GM18951 (cell line): Measurements from ENCODE around the gene BGN.

Experiments
- POLR2A ChIP-seq: IDR thresholded peaks from 4 replicates; pipeline ENCODE4 v1.6.1; 2011; ENCODE audit warnings: mild to moderate bottlenecking; ENCODE audit not compliant: insufficient read length, insufficient read depth; ENCODE audit errors: extremely low read depth
- in situ Hi-C: fragments of 300-500 bp; cut with MboI; formaldehyde crosslinking; loops from one replicate; pipeline ENCODE4 v1.12.0; 2022; ENCODE audit warnings: low sequenced_read_pairs, mixed read lengths, inconsistent platforms; ENCODE audit not compliant: unreplicated experiment

The BGN gene

GRCh38 chrX:153507484-153508178 lies 12.9 kb downstream of the BGN start:
- in situ Hi-C loops, result loop anchor here (25.0 kb wide), 1 partner anchor 570 kb away; no protein-coding TSS in a partner anchor
- TF ChIP-seq POLR2A, result no peak

GRCh38 chrX:153509592-153509991 lies 14.8 kb downstream of the BGN start:
- in situ Hi-C loops, result loop anchor here (25.0 kb wide), 1 partner anchor 572 kb away; no protein-coding TSS in a partner anchor
- no peak for TF ChIP-seq POLR2A

- in situ Hi-C loops, result loop anchor here (25.0 kb wide), 1 partner anchor 573 kb away; no protein-coding TSS in a partner anchor
Measured at GRCh38 chrX:153510383-153510782, 15.6 kb downstream of the BGN start.

DNA sequence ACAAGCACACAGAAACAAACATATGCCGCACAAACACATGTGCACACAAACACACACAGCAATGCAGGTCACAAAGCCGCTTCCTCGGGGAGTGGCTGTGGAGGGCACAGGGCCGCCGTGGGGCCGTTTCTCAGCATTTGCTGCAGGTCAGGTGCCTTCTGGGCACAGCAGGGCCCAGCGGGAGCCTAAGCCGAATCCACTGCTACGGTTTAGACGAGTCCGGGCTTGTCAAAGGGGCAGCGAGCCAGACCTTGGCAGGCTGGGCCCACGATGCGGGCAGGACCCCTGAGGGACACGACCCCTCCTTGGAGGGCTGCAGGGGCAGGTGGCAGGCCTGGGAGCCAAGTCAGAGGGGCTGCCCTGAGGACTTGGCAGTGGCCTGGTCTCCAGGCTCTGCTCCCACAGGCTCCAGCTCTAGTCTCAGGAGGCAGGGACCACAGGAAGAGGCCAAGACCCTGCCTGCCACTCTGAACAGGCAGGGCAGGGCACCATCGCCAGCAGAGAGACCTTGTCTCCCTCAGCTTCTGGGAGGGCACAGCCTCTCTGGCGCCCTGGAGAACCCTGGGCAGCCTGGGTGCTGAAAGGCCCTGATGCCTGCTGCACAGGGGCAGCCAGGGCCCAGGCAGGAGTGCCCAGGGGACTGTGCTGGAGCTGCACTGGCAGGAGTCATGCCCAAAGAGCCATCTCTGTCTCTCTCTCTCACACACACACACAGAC lies 17.2 kb downstream of the BGN start:
- in situ Hi-C loops, result loop anchor here (25.0 kb wide), 1 partner anchor 575 kb away; no protein-coding TSS in a partner anchor
- no peak for TF ChIP-seq POLR2A

More at GRCh38 chrX:153510383-153510782, 15.6 kb downstream of the BGN start:
- no peak for TF ChIP-seq POLR2A

- TF ChIP-seq POLR2A, result no peak
- in situ Hi-C loops, result loop anchor here (25.0 kb wide), 1 partner anchor 575 kb away; no protein-coding TSS in a partner anchor
Measured at GRCh38 chrX:153512501-153512893, 17.7 kb downstream of the BGN start.

GRCh38 chrX:153513265-153513664 lies 18.5 kb downstream of the BGN start:
- in situ Hi-C loops, result loop anchor here (25.0 kb wide), 1 partner anchor 576 kb away; no protein-coding TSS in a partner anchor
- TF ChIP-seq POLR2A, result no peak

GRCh38 chrX:153514259-153514658 lies 19.5 kb downstream of the BGN start:
- in situ Hi-C loops, result loop anchor here (25.0 kb wide), 1 partner anchor 577 kb away; no protein-coding TSS in a partner anchor
- no peak for TF ChIP-seq POLR2A

GRCh38 chrX:153515435-153515834 lies 20.7 kb downstream of the BGN start:
- in situ Hi-C loops, result loop anchor here (25.0 kb wide), 1 partner anchor 578 kb away; no protein-coding TSS in a partner anchor
- TF ChIP-seq POLR2A, result no peak

DNA sequence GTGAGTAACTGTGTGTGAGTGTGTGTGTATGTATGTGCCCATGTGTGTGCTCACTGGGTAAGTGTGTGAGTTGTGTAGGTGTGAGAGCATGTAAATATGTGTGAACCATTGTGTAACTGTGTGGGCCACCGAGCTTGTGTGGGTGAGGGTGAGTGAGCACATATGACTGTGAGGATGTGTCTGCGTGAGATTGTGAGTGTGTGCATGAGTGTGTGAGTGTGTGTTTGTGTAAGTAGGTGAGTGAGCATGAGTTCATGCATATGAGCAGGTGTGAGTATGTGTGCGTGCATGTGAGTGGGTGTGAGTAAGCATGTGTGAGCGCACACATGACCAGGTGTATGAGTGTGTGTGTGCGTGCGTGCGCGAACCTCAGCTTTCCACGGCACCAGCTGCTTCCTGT lies 21.3 kb downstream of the BGN start:
- in situ Hi-C loops, result loop anchor here (25.0 kb wide), 1 partner anchor 579 kb away; no protein-coding TSS in a partner anchor
- TF ChIP-seq POLR2A, result no peak

DNA sequence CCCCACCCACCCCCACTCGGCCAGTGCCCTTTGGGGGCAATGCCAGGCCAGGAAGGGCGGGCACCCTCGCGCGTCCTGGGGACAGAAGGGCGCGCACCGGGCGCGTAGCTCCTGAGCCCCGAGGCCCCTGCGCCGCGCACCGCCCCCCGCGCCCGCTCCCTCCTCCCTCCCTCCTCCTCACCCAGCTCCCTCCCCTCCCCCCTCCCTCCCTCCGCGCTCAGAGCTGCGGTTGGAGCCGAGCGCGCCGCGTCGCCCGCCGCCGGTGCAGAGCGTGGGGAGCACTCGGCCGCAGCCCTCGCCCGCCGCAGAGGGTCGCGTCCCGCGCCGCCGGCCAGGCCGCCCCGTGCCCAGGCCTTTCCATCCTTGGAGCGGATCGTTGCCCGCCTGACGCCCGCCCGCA lies 22.6 kb downstream of the BGN start, which contains the start of gene ATP2B3:
Gene ATP2B3, plus strand, starts transcription at position 220 of the 400 bp plus-strand sequence. CDS start 18,606 bp downstream, outside the sequence.
- TF ChIP-seq POLR2A, result no peak
- in situ Hi-C loops, result loop anchor here (25.0 kb wide), 1 partner anchor 580 kb away; no protein-coding TSS in a partner anchor

GRCh38 chrX:153517946-153518834 lies 23.4 kb downstream of the BGN start:
- in situ Hi-C loops, result loop anchor here (25.0 kb wide), 1 partner anchor 581 kb away; no protein-coding TSS in a partner anchor
- no peak for TF ChIP-seq POLR2A

DNA sequence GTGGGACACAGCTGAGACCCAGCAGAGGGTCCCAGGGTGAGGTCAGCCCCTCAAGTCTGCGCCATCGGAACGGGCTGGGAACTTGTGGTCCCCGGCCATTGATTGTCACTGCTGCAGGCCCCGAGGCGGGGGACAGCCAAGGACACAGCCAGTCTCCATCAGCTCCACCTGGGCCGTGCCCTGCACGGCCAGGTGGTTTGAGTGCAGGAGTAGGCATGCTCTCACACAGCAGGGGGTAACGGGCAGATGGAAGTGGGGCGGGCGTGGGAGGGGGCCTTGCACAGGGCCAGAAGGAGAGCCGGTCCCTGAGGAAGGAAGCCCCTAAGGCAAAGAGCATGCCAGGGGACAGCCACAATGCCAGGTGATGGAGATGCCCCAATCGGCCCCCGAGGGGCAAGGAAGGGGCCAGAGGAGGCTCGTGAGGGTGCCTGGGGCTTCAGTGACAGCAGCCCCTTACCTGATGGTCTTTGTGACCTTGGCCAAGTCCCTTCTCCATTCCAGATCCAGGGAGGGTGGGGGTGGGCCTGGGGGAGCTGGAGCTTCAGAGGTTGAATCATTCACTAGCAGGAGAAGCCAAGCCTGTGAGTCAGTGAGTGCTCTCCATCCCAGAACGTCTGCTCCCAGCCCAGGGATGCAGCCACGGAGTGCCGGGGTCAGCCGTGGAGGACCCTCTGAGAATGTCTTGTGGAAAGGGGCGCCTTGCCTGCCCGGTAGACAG lies 24.9 kb downstream of the BGN start:
- in situ Hi-C loops, result loop anchor here (25.0 kb wide), 1 partner anchor 582 kb away; no protein-coding TSS in a partner anchor
- no peak for TF ChIP-seq POLR2A
